ACHN (cell line): ENCODE measurements around the gene DNAH11.
"Not testable (repeated sequence)": the region's sequence is repeated elsewhere in the genome, so short reads cannot be mapped to it uniquely, and the experiment has no call there.

Source experiments
- DNase-seq: peaks from one replicate; pipeline ENCODE4 v3.0.0-alpha.2; 2015
- in situ Hi-C: cut with HindIII; loops from 2 replicates; pipeline ENCODE4 v1.10.0; 2017; ENCODE audit warnings: low sequenced_read_pairs, low pct_ligation_motif_present, low pct_unique_long_range_greater_than_20kb

Gene DNAH11

GRCh38 chr7:21926448-21926847, 383.6 kb downstream of the DNAH11 start:
- DNase-seq, result no peak
- in situ Hi-C loops, result no loop called here

DNA sequence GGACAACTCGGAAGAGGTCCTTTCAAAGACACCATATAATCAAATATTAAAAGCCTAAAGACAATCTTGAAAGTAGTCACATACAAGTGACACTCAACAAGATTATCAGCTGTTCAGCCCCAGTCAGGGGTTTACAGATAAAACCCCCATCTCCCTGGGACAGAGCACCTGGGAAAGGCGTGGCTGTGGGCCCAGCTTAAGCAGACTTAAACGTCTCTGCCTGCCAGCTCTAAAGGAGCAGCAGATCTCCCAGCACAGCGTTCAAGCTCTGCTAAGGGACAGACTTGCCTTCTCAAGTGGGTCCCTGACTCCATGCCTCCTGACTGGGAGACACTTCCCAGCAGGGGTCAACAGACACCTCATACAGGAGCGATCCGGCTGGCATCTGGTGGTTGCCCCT, 384.9 kb downstream of the DNAH11 start:
- DNase-seq, result no peak
- in situ Hi-C loops, result no loop called here

GRCh38 chr7:21933293-21933692, 390.5 kb downstream of the DNAH11 start:
- in situ Hi-C loops, DNase-seq: not testable (repeated sequence)

DNA sequence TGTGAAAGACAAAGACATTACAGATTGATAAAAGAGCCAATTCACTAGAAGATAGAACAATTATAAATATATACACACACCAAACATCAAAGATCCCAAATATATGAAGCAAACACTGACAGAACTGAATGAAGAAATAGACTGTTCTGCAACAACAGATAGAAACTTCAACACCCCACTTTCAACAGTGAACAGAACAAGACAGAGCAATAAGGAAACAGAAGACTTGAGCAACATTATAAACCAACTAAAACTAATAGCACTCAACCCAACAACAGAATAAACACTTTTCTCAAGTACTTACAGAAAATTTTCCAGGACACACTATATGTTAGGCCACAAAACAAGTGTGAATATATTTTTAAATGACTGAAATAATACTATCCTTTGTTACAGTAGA, 392.0 kb downstream of the DNAH11 start:
- DNase-seq, result no peak
- in situ Hi-C loops, result no loop called here

- in situ Hi-C loops, result no loop called here
- no peak for DNase-seq
Observed at GRCh38 chr7:21938463-21938862, 395.6 kb downstream of the DNAH11 start.

- in situ Hi-C loops, result no loop called here
- DNase-seq, result peak; percentile 98
Observed at GRCh38 chr7:21939136-21939857, 396.5 kb downstream of the DNAH11 start.

DNA sequence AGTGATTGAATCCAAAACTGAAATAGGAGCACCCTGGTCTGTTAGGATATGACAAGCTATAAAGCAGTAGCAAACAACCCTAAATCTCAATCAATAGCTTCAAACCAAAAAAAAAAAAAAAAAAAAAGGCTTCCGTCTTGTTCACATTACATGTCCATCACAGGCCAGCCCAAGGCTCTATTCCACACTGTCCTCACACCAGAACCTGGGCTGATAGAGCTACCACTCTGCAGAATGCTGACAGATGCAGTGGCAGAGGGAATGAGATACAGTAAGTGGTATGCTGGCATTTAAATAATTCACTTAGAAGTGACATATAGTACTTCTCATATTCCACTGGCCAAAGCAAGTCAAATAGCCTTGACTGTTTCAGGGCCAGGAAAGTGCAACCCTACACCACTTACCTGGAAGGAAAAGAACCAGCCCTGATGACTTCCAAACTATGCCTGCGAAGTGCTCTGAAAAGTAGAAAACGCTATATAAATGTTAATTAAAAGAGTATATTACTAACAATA, 397.1 kb downstream of the DNAH11 start:
- in situ Hi-C loops, result no loop called here
- DNase-seq, result peak; percentile 39

DNA sequence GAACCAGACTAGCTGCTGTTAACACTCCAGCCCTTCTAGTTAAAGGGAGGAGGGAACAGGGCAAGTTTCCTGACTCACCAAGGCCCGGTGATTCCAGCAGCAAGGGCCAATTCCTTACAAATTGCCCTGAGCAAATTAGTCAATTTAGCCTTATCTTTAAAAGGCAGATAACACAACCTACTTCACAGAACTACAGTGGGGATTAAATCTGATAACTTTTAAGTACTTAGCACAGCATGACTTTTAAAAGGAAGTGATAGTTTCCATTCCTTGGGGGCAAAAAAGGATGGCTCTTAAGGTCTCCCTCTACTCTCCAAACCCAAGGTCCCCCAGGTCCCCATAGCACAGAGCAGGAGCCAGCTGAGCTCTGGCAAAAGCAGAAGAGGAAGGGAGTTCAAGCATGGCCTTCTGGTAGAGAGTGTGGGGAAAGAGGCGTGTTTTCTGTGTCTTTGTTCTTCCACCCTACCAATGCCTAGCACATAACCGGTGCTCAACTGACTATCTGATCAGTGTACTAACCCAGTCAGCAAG, 398.8 kb downstream of the DNAH11 start:
- no peak for DNase-seq
- in situ Hi-C loops, result no loop called here

DNA sequence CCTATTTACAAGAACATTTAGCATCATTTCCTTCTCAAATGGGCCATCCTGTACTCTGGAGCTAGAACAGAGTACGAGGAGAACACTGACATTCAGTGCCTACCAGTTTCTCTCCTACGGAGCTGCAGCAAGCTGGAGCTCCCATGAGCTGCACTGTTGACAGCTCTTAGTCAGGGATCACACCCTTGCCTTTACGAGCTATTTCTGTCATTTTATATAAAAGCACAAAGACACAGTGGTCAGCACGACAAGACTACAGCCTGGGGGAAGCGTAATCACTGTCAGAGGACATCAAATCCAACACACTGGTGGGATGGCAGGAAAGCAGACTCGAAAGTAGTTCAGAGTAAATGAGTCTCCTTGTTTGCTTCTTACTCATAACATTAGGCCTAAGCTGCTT, 400.1 kb downstream of the DNAH11 start:
- in situ Hi-C loops, result no loop called here
- no peak for DNase-seq

DNA sequence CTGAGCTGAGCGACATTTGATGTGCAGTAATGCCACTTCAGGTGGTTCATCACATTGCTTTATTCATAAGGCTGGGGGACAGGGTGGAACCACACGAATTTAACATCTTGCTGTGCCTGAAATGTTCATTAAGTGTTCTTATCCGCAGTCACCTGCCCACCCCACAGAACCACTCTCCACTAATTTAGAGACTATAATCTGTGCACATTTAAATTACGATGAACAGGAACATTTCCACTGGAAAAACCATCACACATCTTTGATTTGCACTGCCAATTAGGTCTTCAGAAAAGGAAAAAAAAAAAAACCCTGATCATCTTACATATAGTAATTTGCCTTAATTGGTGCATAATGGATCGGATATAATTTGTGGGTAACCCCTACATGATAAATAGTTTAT, 400.6 kb downstream of the DNAH11 start:
- DNase-seq, result no peak
- in situ Hi-C loops, result no loop called here

GRCh38 chr7:21944616-21945453, 402.0 kb downstream of the DNAH11 start:
- DNase-seq, result peak; percentile 60
- in situ Hi-C loops, result no loop called here

DNA sequence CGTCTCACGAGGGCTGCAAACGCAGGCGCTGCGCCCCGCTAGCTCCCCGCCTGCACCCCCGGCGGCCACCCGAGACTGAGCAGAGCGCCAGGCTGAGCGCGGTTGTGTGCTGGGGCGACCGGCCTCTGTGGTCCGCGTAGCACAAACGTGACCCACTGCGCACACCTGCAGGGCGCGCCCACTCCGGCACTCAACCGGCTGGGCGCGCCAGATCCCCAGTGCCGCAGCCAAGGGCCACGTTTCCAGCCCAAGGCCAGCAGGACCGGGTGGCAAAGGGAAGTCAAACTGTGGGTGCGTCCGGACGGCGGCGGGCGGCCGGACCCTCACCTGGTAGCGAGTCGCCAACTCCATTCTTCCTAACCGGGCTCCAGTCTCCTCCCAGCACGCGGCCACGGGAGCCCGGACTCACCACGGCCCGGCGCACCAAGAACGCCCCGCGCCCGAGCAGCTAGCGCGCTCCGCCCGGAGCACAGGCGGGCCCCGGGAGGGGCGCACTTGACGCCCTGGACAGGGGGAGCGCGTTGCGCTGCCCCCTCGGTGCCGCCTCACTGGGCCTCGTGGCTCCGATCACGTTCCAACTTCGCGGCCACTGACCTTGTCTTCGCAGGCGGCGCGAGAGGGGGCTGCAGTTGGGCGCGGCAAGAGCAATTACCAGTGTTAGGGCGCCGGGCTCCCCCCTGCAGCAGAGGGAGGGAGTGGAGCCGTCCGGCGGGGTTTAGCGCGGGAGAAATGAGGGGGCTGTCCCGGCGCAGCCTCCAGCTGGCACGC, 402.8 kb downstream of the DNAH11 start, which contains the start of gene CDCA7L:
TSS of gene CDCA7L (minus strand) at position 446 of the 768 bp plus-strand sequence. CDS start at position 351, 95 bp downstream.
- in situ Hi-C loops, result no loop called here

DNA sequence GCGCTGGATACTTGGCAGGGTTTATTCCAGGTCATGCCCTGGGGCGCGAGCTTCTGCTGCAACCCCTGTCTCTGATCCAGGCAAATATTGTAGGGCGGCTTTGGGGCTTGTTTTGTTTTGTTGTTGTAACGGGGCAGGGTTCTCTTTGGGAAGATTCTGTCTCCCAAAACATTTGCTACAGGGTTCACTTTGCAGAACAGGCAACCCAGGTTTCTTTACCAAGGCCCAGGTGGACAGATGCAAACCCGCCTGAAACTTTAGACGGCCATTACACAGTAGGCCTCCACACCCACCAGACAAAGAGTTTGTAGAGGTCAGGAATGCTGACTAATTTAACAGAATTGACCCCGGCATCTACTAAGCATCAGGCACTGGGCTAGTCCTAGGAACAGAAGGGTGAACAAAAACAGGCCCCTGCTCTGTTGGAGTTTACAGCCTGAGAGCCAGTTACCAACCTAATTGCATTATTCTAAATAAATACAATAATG, 403.4 kb downstream of the DNAH11 start:
- no peak for DNase-seq
- in situ Hi-C loops, result no loop called here

More for the DNA sequence above, 402.8 kb downstream of the DNAH11 start, which contains the start of gene CDCA7L:
- DNase-seq, result peak; percentile 91

GRCh38 chr7:21947056-21947455, 404.2 kb downstream of the DNAH11 start:
- in situ Hi-C loops, result no loop called here
- DNase-seq, result no peak

- in situ Hi-C loops, result no loop called here
- no peak for DNase-seq
Observed at GRCh38 chr7:21947946-21948345, 405.1 kb downstream of the DNAH11 start.

DNA sequence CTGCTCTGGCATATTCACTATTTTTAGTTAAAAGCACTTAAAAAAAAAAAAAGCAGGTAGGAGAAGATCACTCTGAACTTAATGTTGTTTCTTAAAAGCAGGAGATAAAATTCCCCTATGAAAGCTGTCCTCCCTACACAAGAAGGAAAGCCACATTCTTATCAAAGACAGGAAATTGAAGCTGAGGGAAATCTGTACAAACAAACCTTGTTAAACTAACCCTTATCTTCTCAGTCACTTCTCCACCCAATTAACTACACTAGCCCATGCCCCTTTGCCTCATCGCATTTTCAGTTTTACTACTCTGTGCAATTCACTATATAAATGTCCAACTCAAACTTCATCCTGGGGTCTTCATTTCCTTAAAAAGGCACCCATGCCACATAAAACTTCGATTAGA, 405.5 kb downstream of the DNAH11 start:
- no peak for DNase-seq
- in situ Hi-C loops, result no loop called here

DNA sequence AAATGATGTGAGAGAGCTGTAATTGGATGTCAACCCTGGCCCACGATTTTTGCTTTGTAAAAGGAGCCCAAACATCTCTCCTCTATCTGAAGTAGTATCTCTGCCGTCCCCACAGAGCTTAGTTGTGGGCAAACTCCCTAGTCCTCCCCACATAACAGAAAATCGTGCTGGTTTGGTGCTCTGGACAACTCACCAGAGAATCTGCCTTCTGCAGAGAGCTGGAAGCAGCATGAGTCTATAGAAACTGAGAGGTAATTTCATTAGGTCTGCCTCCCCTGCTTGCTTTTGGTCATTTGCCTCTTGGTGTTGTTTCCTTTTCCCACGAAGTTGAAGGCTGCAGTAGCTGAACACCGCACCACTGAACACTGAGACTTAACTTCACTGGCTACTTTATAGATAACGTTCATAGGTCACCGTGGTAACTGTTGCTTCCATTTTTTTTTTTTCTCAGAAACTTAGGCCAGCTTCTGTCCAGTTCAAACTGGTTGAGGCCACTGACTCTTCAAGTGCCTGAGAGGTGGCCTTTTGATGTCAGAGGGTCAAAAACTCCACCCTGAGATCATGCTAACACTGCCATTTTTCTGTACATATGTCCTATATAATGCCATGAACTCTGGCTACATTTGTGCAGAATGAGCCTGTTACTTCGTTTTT, 406.2 kb downstream of the DNAH11 start:
- in situ Hi-C loops, result no loop called here
- DNase-seq, result no peak
